ENCODE data around the gene MOGAT2.
A peak's percentile ranks its signal among the peaks of the same experiment; 100 is the strongest.
"Not testable (repeated sequence)": the region's sequence is repeated elsewhere in the genome, so short reads cannot be mapped to it uniquely, and the experiment has no call there.

Gene MOGAT2

DNA sequence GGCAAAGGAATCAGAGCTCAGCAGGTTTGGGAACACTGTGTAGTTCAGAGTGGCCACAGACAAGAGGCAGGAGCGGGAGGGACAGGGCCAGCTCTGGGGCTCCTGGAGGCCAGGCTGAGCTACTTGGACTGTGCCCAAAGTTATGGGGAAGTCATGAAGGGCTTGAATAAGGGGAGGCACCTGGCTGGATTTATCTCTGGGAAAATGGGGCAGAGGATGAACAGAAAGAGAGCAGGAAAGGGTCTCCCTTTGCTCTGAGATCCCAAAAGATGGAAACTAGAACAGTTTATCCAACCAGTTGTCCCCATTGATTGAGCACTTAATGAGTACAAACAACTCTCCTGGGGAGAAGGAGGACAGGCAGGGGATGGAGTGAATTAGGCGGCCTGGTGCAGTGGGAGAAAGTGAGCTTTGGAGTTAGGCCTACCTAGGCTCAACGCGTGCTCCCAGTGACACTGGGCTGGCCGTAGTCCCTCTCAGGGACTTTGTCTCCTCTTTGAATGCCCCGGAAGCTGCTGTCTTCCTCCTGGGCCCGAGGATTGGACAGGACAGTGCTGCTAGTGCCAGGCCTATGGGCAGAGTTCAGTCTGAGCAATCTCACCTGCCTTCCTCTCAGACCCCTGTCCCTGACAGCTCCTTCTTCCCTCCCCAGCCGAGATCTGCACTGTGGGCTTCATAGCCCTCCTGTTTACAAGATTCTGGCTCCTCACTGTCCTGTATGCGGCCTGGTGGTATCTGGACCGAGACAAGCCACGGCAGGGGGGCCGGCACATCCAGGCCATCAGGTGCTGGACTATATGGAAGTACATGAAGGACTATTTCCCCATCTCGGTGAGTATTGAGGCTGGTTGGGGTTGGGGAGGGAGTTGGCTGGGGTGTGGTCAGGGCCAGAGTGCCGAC is 2.0 kb downstream of the MOGAT2 start:
- no peak for DNase-seq

DNA sequence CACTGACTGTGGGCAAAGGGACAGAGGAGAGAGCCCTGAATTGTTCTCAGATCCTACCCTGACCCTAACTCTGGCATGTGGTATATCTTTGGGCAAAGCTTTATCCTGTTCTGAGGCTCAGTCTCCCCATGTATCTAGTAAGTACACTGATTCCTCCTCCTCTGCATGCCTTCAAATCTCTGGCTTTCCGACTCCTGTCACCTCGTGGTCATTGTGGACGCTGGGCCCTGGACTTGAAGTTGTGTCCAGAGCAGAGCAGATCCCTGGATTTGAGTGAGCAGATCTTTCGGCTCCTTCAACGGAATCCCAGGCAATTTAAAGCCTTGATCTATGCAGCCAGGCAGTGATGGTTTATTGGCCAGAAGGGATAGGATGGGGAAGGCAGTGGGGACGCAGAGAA is 3.0 kb downstream of the MOGAT2 start:
- DNase-seq, result no peak

DNA sequence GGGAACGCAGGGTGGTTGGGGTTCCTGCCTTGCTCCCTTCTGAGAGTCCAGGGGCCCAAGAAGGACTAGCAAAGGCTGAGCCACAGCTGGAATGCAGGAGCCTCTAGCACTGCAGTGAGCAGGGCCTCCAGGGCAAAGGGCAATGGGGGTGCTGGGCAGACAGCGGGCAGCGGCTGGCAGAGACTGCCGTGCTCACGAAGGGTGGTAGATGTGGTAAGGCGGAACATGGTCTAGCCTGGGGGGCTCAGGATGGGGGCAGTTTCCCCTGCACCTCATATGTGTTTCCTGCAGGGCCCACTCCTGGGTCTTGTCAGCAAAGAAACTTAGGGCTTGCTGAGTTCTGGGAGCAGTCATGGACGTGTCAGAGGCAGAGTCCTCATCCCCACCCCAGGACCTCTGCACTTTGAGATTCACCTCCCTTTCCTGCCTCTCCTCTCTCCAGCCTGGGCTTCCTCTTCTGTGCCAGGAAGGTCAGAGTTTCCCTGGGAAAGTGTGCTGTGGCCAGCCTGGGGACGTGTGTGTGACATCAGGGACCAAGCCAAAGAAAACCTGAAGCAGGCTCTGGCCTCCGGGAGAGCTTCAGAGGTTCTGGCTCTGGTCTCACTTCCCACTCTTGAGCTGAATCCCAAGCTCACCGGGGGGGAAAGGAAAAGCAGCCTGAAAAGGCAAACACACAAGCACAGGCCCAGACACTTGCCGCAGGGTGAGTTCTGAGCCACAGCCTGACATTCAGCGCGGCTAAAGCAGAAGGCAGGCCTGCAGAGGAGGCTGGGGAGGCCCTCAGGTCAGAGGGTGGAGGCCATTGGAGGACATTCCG is 4.4 kb downstream of the MOGAT2 start:
- DNase-seq, result no peak

DNA sequence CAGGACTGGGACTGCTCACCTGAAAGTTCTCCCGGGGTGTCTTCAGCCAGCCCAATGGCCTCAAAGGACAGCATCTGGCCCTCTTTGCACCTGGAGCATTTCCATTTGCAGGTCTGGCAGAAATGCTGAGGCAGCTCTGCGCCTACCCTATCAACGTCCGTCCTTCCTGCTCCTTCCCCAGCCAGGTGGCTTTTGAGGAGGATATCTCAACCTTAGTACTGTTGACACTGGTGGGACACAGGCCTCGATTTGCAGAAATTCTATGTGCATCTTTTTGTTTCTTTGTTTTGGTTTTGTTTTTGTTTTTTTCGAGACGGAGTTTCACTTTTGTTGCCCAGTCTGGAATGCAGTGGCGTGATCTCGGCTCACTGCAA is 5.0 kb downstream of the MOGAT2 start:
- no peak for DNase-seq

DNA sequence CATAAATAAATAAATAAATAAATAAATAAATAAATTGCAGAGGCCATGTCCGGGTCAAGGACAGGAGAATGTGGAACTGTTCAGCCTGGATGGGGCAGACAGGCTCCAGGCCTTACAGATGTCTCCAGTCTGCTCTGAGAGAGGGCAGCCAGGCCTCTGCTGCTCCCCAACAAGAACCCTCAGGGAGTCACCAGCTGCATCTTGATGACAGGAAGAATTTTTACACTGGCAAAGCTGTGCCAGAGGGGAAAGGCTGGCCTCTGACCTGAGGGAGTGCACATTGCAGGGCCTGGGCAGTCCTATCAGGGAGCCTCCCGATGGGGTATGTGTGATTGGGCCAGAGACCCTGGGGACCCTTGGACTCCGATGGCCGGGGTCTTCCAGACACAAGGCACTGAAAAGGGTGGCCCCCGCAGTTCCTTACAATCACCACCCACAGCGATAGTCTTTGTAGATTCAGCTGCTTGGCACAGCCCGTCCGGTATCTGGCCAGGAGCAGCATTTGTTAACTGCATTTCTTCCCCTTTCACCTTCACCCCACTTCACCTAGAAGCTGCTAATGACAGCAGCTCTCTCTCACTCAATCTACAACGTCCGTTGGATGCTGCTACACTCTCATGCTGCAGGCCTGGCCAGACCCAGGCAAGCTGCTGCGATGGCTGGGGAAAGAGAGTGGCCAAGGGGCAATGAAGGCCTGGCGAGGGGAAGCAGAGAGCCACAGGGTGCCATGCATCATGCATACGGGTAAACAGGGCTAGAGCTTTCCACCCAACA is 8.1 kb downstream of the MOGAT2 start:
- DNase-seq, result no peak

DNA sequence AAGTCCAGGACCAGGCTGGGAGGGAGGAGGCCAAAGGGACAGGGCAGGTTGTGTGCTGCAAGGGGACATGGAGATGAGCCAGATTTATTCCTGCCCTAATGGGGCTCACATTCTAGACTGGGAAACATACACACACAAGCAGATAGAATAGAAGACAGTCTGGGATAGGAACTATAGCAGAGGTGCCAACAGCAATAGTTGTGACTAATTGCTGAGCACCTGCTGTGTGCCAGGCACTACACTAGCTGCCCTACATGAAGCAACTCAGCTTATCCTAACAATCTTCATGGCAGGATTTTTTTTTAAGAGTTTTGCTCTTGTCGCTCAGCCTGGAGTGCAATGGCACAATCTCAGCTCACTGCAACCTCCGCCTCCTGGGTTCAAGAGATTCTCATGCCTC is 11.4 kb downstream of the MOGAT2 start:
- DNase-seq, result no peak

DNA sequence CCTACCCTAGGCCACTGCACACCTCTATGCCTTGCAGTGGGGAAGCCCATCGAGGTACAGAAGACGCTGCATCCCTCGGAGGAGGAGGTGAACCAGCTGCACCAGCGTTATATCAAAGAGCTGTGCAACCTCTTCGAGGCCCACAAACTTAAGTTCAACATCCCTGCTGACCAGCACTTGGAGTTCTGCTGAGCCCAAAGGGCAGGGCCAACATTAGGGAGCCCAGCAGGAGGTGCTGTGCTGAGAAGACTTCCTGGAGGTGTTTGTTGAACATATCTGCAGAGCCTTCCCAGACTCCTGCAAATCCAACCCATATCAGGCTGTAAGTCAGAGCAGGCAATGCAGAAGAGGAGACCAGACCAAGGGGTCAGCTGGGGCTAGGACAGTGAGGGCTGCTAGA is 13.5 kb downstream of the MOGAT2 start:
- no peak for DNase-seq

DNA sequence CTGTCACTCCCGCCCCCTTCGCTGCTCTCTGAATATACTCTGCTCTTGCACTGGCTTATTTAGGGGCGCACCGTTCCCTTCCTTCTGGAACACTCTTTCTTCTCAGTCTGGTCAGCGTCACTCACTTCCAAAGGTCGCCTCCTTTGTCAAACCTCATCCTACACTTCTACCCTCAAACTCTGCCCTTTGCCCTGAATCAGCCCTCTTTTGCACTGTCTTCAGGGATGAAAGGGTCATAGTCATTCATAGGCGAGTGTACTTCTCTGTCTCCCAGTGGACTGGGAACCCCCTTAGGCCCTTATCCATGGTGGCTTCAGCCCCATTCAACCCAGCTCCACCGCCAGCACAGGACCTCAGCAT is 15.4 kb downstream of the MOGAT2 start:
- no peak for DNase-seq

DNA sequence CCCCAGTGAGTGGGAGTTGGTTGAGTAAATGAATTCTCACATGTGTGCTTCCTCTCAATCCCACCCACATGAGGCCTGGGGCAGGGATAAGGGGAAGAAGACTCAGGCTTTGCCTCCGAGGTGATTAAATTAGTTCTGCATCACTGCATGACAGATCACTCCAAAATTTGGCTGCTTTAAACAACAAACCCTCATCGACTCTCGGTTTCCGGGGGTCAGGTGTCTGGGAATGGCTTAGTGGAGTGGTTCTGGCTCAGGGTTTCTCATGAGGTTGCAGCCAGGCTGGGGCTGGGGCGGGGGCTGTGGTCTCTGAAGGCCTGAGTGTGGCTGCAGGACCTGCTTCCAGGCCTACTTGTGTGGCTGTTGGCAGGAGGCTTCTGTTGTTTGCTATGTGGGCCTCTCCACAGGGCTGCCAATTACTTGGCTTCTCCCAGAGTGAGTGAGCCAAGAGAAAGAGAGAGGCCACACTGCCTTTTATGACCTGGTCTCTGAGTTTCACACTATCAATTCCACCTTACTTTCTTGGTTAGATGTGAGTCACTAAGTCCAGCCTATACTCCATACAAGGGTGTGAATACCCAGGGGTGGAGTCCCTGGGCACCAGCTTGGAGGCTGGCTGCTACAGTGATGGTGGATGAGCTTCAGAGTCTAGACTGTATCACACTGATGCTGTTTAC is 15.9 kb downstream of the MOGAT2 start:
- peak; percentile 39 for DNase-seq

DNA sequence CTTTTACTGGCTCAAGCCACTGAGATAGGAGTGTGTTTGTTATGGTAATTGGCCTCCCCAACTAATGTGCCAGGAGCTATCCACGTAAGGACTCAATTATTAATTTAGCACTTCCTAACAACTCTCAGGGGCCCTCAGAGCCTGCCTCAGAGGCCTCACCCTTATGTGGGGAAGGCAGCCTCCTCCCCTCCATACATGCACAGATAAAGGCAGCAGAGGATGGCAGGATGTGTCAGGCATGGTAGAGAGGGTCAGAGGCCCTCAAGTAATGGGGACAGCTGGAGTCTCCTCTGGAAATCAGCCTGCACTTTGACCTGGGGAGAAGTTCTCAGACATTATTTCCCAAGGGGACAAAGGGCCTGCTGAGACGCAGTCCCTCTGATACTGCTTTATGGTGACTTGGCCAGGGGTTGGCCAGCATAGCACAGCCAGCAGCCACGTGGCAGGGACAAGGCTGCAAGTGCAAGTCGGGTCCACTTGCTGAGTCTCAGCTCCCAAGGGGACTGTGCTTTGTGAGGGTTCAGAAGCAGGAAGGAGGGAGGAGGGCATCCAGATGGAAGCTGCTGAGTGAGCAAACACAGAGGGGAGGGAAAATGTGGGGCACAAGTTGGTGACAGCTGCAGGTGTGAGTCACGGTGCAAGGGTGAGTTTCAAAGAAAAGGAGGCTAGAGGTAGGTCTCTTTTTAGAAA is 17.0 kb downstream of the MOGAT2 start:
- no peak for DNase-seq

DNA sequence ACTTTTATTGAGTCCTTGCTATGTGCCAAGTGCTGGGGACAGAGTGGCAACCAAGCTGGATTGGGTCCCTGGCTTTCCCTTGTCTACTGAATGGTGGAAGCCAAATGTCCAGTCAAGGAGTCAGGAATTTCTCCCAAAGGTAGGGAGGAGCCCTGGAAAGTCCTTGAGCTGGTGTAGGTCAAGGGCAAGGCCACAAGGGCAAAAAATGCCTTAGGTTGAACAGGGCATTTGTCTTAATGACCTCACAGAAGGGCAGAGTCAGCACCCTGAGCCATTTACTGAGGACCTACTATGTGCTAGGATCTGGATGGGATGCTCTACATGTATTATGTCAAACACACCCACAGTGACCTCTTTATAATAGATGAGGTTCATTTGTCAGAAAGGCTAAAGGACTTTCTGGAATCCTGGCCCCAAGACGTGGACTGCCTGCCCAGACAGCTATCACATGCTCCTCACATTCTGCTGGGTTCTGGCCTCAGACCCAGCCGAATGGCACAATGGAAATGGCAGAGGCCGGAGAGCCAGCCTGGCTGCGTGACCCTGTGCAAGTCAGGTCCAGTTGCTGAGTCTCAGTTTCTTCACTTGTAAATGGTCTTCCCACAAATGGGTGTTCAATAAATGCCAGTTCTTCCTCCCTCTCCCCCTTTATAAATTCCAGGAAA is 17.7 kb downstream of the MOGAT2 start:
- DNase-seq, result no peak

DNA sequence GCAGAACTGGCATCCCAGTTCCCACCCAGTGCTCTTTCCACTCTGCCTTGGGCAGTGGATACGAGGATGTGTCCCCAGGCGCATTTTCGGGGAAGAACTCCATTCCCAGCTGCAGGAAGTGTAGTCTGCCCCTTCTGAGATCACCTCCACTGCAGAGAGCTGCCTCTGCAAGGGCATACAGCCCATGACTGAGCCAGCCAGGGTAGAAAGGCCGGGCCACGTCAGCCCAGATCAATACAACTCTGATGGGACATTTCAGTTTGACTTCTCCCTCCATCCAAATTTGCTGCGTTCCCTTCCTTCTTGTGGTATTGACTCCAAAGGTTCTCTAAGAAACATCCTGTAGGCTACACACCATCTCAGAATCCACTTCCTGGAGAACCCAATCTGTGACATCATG is 19.7 kb downstream of the MOGAT2 start:
- DNase-seq, result no peak

DNA sequence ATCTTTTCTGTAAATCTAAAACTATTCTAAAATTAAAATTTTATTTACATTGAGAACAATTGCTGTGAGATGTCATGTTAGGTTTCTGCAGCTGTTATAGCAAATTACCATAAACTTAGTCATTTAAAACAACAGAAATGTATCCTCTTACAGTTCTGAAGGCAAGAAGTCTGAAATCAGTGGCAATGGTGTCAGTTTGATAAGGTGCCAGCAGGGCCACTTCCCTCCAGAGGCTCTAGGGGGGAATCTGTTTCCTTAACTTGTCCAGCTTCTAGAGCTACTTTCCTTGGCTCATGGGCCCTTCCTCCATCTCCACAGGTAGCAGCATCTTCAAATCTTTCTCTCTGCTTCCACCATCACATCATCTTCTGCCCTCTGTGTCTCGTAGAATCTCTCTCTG is 23.0 kb downstream of the MOGAT2 start:
- no peak for DNase-seq

DNA sequence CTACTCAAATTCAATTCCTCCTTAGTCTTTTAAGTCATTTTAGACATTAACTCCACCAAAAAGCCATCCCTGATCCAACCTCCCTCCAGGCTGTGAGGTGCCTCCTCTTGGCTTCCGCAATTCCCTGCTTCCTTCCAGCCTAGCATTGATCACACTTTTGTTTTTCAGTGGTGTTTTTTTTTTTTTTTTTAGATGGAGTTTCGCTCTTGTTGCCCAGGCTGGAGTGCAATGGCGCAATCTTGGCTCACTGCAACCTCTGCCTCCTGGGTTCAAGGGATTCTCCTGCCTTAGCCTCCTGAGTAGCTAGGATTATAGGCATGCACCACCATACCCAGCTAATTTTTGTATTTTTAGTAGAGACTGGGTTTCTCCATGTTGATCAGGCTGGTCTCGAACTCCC is 25.5 kb downstream of the MOGAT2 start:
- not testable (repeated sequence) for DNase-seq

DNA sequence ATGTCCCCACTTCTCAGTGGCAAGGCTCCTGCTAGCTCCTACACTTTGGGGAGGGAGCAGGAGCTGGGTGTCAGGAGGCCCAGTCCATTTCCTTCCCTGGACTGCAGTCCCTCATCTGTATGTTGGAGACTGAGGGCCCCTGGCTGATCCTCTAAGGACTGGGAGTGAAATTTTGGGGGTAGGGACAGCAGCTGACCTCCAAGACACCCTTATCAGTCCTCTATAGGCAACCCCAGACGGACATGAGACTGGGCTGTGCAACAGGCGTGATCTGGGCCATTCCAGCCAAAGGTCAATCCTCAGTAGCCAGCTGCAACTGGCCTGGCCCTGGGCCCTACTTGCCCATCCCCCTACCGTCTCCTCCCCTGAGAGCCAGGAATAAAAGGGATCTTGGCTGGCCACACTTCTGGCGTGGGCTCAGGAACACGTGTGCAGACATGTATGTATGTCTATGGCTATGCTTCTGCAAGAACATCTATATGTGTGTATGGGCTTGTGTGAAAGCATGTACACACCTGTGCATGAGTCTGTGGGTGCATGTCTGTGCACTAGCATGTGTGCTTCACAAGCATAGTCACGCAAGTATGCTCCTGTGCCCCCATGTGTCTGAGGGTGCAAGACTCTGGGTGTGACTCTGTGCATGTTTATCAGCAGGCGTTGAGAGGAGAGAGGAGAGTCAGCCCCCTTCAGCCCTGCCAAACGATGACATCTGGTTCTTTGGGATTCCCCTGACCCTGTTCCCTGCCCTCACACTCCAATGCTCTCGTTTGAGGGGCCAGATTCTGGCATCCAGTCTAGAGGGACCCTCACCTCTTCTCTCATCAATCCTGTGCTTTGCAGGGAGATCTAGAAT is 26.3 kb downstream of the MOGAT2 start:
- DNase-seq, result no peak

DNA sequence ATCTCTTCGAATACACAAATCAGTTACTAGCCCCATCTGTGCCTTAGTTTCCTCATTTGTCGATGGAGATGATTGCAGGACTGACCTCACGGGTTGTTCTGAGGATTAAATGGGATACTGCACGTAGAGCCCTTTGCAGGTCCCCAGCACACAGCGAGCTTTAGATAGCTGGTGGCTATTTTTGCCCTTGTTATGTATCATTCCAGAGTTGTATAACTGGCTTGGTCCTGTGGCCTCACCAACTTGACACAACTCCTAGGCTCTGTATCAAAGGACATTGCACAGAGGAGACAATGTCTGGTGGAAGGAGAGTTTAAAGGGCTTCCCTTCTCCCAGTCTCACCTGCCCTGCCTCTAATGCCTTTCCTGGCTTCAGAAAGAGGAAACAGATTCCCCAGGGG is 28.2 kb downstream of the MOGAT2 start:
- no peak for DNase-seq

DNA sequence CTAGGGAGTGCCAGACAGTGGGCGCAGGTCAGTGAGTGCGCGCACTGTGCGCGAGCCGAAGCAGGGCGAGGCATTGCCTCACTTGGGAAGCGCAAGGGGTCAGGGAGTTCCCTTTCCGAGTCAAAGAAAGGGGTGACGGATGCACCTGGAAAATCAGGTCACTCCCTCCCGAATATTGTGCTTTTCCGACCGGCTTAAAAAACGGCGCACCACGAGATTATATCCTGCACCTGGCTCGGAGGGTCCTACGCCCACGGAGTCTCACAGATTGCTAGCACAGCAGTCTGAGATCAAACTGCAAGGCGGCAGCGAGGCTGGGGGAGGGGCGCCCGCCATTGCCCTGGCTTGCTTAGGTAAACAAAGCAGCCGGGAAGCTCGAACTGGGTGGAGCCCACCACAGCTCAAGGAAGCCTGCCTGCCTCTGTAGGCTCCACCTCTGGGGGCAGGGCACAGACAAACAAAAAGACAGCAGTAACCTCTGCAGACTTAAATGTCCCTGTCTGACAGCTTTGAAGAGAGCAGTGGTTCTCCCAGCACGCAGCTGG is 31.2 kb downstream of the MOGAT2 start:
- DNase-seq, result not testable (repeated sequence)

DNA sequence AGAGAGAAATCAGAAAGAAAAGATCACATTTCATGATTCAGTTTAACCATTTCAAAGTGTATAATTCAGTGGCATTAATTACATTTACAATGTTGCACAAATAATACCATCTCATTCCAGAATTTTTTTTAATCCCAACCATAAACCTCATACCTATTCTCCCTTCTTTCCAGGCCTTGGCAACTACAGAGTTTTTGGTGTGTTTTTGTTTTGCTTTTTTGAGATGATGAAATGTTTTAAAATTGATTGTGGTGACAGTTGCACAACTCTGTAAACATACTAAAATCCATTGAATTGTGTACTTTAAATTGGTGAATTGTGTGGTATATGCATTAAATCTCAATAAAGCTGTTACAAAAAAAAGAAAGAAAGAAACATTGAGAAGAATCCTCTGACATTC is 37.3 kb downstream of the MOGAT2 start:
- DNase-seq, result not testable (repeated sequence)

DNA sequence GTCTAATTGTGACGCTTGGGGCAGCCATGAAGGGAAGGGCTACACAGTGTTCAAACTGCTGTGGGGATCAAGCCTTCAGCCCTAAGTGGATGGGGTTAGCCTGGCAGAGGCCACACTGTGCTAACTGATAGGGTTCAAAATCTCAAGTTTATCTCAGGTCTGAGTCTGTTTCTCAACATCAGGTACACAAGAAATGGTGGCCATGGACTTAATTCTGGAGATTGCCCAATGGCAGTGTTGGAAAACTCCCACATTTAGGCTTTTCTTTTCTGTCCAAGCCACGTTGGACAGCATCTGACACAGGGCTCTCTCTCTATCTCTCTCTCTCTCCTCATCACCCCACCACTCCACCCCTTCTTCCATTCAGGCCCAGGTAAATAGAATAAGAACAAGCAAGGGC is 40.0 kb downstream of the MOGAT2 start:
- DNase-seq, result no peak

DNA sequence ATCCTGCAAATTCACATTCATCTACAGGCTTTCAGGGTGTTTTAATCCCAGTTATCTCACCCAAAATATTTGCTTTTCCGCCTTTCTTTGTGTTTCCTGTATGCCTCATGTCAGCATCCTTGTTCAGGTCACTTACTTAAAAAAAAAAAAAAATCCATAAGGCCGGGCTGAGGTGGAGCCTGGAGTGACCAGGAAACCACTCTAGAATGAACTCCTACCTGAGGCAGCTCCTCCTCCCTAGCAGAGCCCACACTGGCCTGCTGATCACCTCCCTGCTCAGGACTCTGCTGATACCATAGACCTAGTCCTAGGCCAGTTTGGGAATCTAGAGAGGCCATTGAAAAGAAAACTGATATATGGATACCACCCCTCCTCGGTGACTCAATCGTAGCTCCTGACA is 42.2 kb downstream of the MOGAT2 start:
- no peak for DNase-seq

All from left hindlimb (tissue), 1 donor.